ENCODE results near the gene TNNT3. TPM values are rescaled to one million over a fixed set of nuclear protein-coding genes. Genes with fewer than 3 reads are reported as not detected.

TNNT3 gene
- total RNA-seq, 1 experiment from 2014 or later = not detected

GRCh38 chr11:1889224-1889930 is 30.1 kb upstream of the TNNT3 start:
- Histone ChIP-seq H3F3A (ENCODE audit: insufficient read depth, low read depth) (no peaks in the 10 kb centered on the region), H3K27ac (no peak overlapping the region), H3K4me1 (replicated peaks; ENCODE audit: insufficient read depth) (no peaks in the 10 kb centered on the region), H3K79me2 (ENCODE audit: low read depth) (no peaks in the 10 kb centered on the region), H4K20me1 (ENCODE audit: insufficient read depth) (no peaks in the 10 kb centered on the region), H3K4me3 (no peak overlapping the region), H3K9me3 (ENCODE audit: insufficient read depth, low read depth) (no peaks in the 10 kb centered on the region), H3K9me2 (ENCODE audit: insufficient read depth) (no peaks in the 10 kb centered on the region), H2AFZ (no peak overlapping the region), H3K36me3 (ENCODE audit: low read depth) (no peaks in the 10 kb centered on the region), H3K27me3 (ENCODE audit: insufficient read depth, low read depth) (peaks cover 54% of the 10 kb centered on the region), H3K4me2 (no peak overlapping the region)
- CTCF ChIA-PET = no interaction called here
- intact Hi-C loops (cut with micrococcal nuclease; ENCODE audit: unreplicated experiment) = no loop called here
- no TSS peak for BruUV-seq (replicated peaks)
- TF ChIP-seq EZH2 (IDR thresholded peaks at IDR 0.05; ENCODE audit: low read depth) (no peak), CTCF (conservative IDR thresholded peaks at IDR 0.05) (no peak)
- no peak for DNase-seq
- POLR2A ChIA-PET (ENCODE audit: unreplicated experiment) = no interaction called here

DNA sequence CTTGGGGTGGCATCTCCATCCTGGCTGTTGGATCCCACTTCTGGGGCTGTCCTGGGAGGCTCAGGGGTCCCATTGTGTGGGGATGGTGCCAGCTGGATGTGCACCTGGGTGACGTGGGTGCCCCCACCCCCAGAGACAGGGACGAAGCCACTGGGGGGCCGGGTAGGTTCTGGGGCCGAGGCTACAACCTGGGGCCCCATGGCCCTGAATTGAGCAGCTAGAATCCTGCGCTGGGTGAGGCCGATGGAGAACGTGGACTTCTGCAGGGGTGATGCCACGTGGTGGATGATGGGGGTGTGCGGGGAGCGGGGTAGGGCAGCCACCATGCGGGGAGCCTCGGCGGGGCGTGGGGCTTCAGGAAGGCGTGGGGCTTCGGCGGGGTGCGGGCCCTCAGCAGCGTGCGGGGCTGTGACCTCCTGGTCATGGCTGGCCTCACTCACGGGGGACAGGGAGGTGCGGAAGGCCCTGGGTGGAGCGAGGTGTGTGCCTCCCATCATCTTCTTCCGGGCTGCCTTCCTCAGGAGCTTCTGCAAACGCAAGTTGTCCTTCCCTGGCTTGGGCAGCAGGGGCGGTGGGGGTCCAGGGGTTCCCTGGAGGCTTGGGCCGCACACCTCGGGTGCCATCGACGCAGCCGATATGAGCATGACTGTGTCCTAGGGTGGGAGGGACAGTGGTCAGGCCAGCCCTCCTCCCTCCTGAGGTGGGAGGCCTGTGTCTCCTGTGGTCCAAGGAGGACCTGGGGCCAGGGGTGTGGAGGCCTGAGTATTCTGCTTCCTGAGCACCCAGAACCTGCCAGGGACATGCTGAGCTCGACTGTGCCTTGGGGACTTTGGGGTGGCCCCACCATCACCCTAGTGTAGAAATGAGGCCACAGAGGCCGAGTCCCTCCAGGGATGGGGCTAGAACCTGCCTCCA is 29.3 kb upstream of the TNNT3 start:
- TF ChIP-seq CTCF (conservative IDR thresholded peaks at IDR 0.05) = no peak
- TF ChIP-seq EZH2 (IDR thresholded peaks at IDR 0.05; ENCODE audit: low read depth) = no peak
- POLR2A ChIA-PET (ENCODE audit: unreplicated experiment) = no interaction called here
- H3K4me3 ChIP-seq = no peak overlapping the region
- H3K36me3 ChIP-seq (ENCODE audit: low read depth) = no peaks in the 10 kb centered on the region
- peaks cover 49% of the 10 kb centered on the region for H3K27me3 ChIP-seq (ENCODE audit: insufficient read depth, low read depth)
- no peak overlapping the region for H3K4me2 ChIP-seq
- H3K4me1 ChIP-seq (replicated peaks; ENCODE audit: insufficient read depth) = no peaks in the 10 kb centered on the region
- H3F3A ChIP-seq (ENCODE audit: insufficient read depth, low read depth) = no peaks in the 10 kb centered on the region
- no peak overlapping the region for H3K27ac ChIP-seq
- CTCF ChIA-PET = interaction anchor here (0.6 kb wide), 1 partner anchor 212 kb away, joined by 3 read pairs; no protein-coding TSS in a partner anchor
- no peaks in the 10 kb centered on the region for H3K9me2 ChIP-seq (ENCODE audit: insufficient read depth)
- no peak for DNase-seq
- H2AFZ ChIP-seq = no peak overlapping the region
- BruUV-seq (replicated peaks) = no TSS peak
- H4K20me1 ChIP-seq (ENCODE audit: insufficient read depth) = no peaks in the 10 kb centered on the region
- H3K9me3 ChIP-seq (ENCODE audit: insufficient read depth, low read depth) = no peaks in the 10 kb centered on the region
- intact Hi-C loops (cut with micrococcal nuclease; ENCODE audit: unreplicated experiment) = no loop called here
- no peaks in the 10 kb centered on the region for H3K79me2 ChIP-seq (ENCODE audit: low read depth)

DNA sequence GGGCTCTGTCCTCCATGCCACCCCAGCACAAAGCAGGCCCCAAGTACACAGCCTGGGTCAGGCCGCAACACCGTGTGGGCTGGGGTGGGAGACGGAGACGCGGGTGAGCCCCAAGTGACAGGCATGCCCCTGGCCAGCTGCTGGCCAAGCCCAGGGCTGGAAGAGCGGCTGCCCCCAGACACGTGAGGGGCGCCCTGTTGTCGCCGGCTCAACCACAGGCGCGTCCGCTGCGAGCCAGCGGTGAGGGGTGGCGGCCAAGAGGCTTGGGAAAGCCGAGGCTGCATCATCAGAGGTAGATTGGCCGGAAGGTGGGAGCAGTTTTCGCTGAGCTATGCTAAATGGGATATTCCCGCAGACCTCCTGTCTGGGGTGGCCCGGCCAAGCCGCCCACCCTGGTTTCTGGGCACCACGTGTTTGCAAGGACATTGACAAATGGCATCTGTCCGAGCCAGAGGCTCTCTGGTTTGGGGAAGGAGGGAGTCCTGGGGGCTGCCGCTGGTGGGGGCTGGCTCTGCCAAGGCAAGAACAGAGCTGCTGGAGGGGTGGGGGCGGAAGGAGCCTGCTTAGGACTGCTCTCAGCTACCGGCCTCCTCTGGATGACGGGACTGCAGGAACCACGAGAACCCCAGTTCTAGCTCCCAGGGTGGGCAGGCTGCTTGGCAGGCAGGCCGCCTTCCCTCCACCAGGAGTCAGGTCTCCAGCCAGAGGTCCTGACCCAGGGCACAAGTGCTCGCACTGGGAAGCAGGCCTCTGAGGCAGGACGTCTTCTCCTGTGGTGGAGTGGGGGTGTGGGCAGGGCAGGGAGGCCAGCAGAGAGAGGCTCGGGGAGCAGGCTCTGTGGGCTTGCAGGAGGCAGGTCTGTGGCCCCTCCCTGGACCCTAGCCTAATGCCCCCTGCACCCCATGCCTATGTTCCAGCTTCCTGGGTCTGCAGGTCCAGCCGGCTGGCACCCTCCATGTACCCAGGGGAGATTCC is 28.4 kb upstream of the TNNT3 start:
- H3K4me3 ChIP-seq = no peak overlapping the region
- H3K4me1 ChIP-seq (replicated peaks; ENCODE audit: insufficient read depth) = no peaks in the 10 kb centered on the region
- no peaks in the 10 kb centered on the region for H4K20me1 ChIP-seq (ENCODE audit: insufficient read depth)
- no peak for DNase-seq
- no peak overlapping the region for H2AFZ ChIP-seq
- TF ChIP-seq EZH2 (IDR thresholded peaks at IDR 0.05; ENCODE audit: low read depth) (no peak), CTCF (conservative IDR thresholded peaks at IDR 0.05) (no peak)
- no peaks in the 10 kb centered on the region for H3K9me3 ChIP-seq (ENCODE audit: insufficient read depth, low read depth)
- no peaks in the 10 kb centered on the region for H3K79me2 ChIP-seq (ENCODE audit: low read depth)
- H3K4me2 ChIP-seq = no peak overlapping the region
- H3K9me2 ChIP-seq (ENCODE audit: insufficient read depth) = no peaks in the 10 kb centered on the region
- ChIA-PET POLR2A (ENCODE audit: unreplicated experiment) (no interaction called here), CTCF (no interaction called here)
- no TSS peak for BruUV-seq (replicated peaks)
- intact Hi-C loops (cut with micrococcal nuclease; ENCODE audit: unreplicated experiment) = no loop called here
- H3K27ac ChIP-seq = no peak overlapping the region
- no peaks in the 10 kb centered on the region for H3K36me3 ChIP-seq (ENCODE audit: low read depth)
- peaks cover 46% of the 10 kb centered on the region for H3K27me3 ChIP-seq (ENCODE audit: insufficient read depth, low read depth)
- H3F3A ChIP-seq (ENCODE audit: insufficient read depth, low read depth) = no peaks in the 10 kb centered on the region
